OCI-M2 (cell line): ENCODE measurements around the gene NUB1.

Experiments
- DNase-seq: peaks from one replicate; lab custom pipeline; 2025; ENCODE audit not compliant: unreplicated experiment; lab: John Stamatoyannopoulos, UW

Gene NUB1

GRCh38 chr7:151388430-151388829, 46.8 kb downstream of the NUB1 start:
- DNase-seq: no peak

GRCh38 chr7:151389096-151389767, 47.6 kb downstream of the NUB1 start:
- no peak for DNase-seq

GRCh38 chr7:151389768-151390597, 48.4 kb downstream of the NUB1 start:
- DNase-seq: no peak

- DNase-seq: no peak
Observed at GRCh38 chr7:151390598-151391357, 49.2 kb downstream of the NUB1 start.

GRCh38 chr7:151391358-151391730, 49.7 kb downstream of the NUB1 start:
- no peak for DNase-seq

- DNase-seq: no peak
Observed at GRCh38 chr7:151392002-151392401, 50.4 kb downstream of the NUB1 start.

- DNase-seq: no peak
Observed at GRCh38 chr7:151392426-151392825, 50.8 kb downstream of the NUB1 start.

GRCh38 chr7:151393031-151393977, 51.7 kb downstream of the NUB1 start:
- no peak for DNase-seq

- DNase-seq: no peak
Observed at GRCh38 chr7:151394076-151395035, 52.7 kb downstream of the NUB1 start.

GRCh38 chr7:151395036-151395367, 53.4 kb downstream of the NUB1 start:
- no peak for DNase-seq

GRCh38 chr7:151396328-151396970, 54.8 kb downstream of the NUB1 start:
- no peak for DNase-seq

GRCh38 chr7:151397026-151397425, 55.4 kb downstream of the NUB1 start:
- DNase-seq: no peak

- no peak for DNase-seq
Observed at GRCh38 chr7:151398446-151399304, 57.1 kb downstream of the NUB1 start.

- DNase-seq: no peak
Observed at GRCh38 chr7:151399305-151399601, 57.6 kb downstream of the NUB1 start.

GRCh38 chr7:151399906-151400305, 58.3 kb downstream of the NUB1 start:
- DNase-seq: no peak

- DNase-seq: no peak
Observed at GRCh38 chr7:151400626-151401315, 59.2 kb downstream of the NUB1 start.

GRCh38 chr7:151402029-151402835, 60.6 kb downstream of the NUB1 start:
- DNase-seq: no peak
